Astrocyte (in vitro differentiated cells and primary cell): ENCODE data around the gene DDX46. TPM values are rescaled to one million over a fixed set of nuclear protein-coding genes. Genes with fewer than 3 reads are reported as not detected.

Experiments
- DNase-seq: peaks from one replicate; pipeline ENCODE4 v3.0.0-alpha.2; 2010; ENCODE audit warnings: low read depth
- FAIRE-seq: peaks from 2 replicates; lab custom pipeline; 2011; peaks lifted over from hg19 to GRCh38; lab: Jason Lieb, UNC
- H2AFZ ChIP-seq: 2 replicates; pipeline ENCODE4 v1.6.0; 2012; ENCODE audit warnings: low read depth, low read length, inconsistent platforms
- H3K27ac ChIP-seq: 2 replicates; pipeline ENCODE4 v1.5.1; 2011; ENCODE audit warnings: low read depth, low read length, inconsistent platforms
- H3K27me3 ChIP-seq: 2 replicates; pipeline ENCODE4 v1.6.0; 2011; ENCODE audit warnings: low read length, inconsistent platforms; ENCODE audit not compliant: insufficient read depth
- H3K36me3 ChIP-seq: 2 replicates; pipeline ENCODE4 v1.5.1; 2011; ENCODE audit warnings: low read length, inconsistent platforms; ENCODE audit not compliant: insufficient read depth
- H3K4me1 ChIP-seq: 2 replicates; pipeline ENCODE4 v1.5.1; 2011; ENCODE audit warnings: low read length, inconsistent platforms; ENCODE audit not compliant: insufficient read depth
- H3K4me2 ChIP-seq: 2 replicates; pipeline ENCODE4 v1.6.0; 2012; ENCODE audit warnings: low read length, inconsistent platforms
- H3K4me3 ChIP-seq: 2 replicates; pipeline ENCODE4 v1.5.1; 2011; ENCODE audit warnings: low read depth, mild to moderate bottlenecking, low read length, inconsistent platforms; ENCODE audit not compliant: insufficient read depth
- H3K79me2 ChIP-seq: 2 replicates; pipeline ENCODE4 v1.6.0; 2012; ENCODE audit warnings: mild to moderate bottlenecking, low read length, inconsistent platforms; ENCODE audit not compliant: insufficient read depth
- H3K9ac ChIP-seq: 2 replicates; pipeline ENCODE4 v1.6.0; 2012; ENCODE audit warnings: mild to moderate bottlenecking, low read length, inconsistent platforms
- H3K9me3 ChIP-seq: 2 replicates; pipeline ENCODE4 v1.5.1; 2012; ENCODE audit warnings: low read depth, mild to moderate bottlenecking, low read length, inconsistent platforms; ENCODE audit not compliant: insufficient read depth
- H4K20me1 ChIP-seq: 2 replicates; pipeline ENCODE4 v1.6.0; 2012; ENCODE audit warnings: low read length, inconsistent platforms; ENCODE audit not compliant: insufficient read depth
- H3K27ac Mint-ChIP-seq: one replicate; pipeline ENCODE4 v1.8.0; 2021; ENCODE audit warnings: mild to moderate bottlenecking, mixed read lengths; ENCODE audit not compliant: unreplicated experiment
- H3K27me3 Mint-ChIP-seq: one replicate; pipeline ENCODE4 v1.8.0; 2021; ENCODE audit warnings: low read depth, mixed read lengths; ENCODE audit not compliant: unreplicated experiment
- H3K36me3 Mint-ChIP-seq: one replicate; pipeline ENCODE4 v1.8.0; 2021; ENCODE audit warnings: low read depth, mixed read lengths; ENCODE audit not compliant: unreplicated experiment
- H3K4me1 Mint-ChIP-seq: one replicate; pipeline ENCODE4 v1.8.0; 2021; ENCODE audit warnings: low read depth, mixed read lengths; ENCODE audit not compliant: unreplicated experiment
- H3K4me3 Mint-ChIP-seq: one replicate; pipeline ENCODE4 v1.8.0; 2021; ENCODE audit warnings: mild to moderate bottlenecking, moderate library complexity, mixed read lengths; ENCODE audit not compliant: unreplicated experiment
- H3K9me3 Mint-ChIP-seq: one replicate; pipeline ENCODE4 v1.8.0; 2021; ENCODE audit warnings: mild to moderate bottlenecking, mixed read lengths; ENCODE audit not compliant: unreplicated experiment
- EZH2 ChIP-seq: IDR thresholded peaks from 2 replicates; pipeline ENCODE4 v1.6.1; 2012; ENCODE audit warnings: mild to moderate bottlenecking, low read length, inconsistent platforms; ENCODE audit not compliant: insufficient read depth
- total RNA-seq: library from RNA; stranded (reverse); gene quantifications from 2 replicates; pipeline ENCODE4 v1.2.1, GENCODE V29; 2021
- TF ChIP-seq, protein P1 (sequence below): IDR thresholded peaks from 2 replicates; pipeline ENCODE4 v1.5.1; 2011; ENCODE audit warnings: low read depth, mild to moderate bottlenecking, inconsistent platforms, low read length, moderate library complexity; ENCODE audit not compliant: insufficient read depth

DDX46 gene
- total RNA-seq, 1 donor from 2014 or later = 43.6 TPM

DNA sequence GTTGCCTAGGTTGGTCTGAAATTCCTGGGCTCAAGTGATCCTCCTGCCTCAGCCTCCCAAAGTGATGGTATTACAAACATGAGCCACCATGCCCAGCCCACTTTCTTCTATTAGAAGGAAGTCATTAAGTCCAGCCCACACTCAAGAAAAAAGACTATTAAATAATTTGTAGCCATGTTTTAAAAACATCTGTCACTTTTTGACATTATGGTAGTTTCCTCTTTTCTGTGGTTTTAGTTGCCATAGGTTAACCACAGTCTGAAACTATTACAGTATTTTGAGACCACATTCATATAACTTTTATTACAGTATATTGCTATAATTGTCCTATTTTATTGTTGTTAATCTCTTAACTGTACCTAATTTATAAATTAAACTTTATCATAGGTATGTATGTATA is 55.2 kb downstream of the DDX46 start:
- H3K4me3 ChIP-seq = no peak overlapping the region
- H3K9me3 Mint-ChIP-seq = no peaks in the 10 kb centered on the region
- no peak overlapping the region for H2AFZ ChIP-seq
- no peaks in the 10 kb centered on the region for H3K4me1 Mint-ChIP-seq
- H3K4me1 ChIP-seq = no peaks in the 10 kb centered on the region
- peaks cover 11% of the 10 kb centered on the region for H3K36me3 Mint-ChIP-seq
- H3K27ac Mint-ChIP-seq = no peak overlapping the region
- H4K20me1 ChIP-seq = no peaks in the 10 kb centered on the region
- H3K9me3 ChIP-seq = no peaks in the 10 kb centered on the region
- no peak for TF ChIP-seq EZH2
- TF ChIP-seq, protein P1, sequence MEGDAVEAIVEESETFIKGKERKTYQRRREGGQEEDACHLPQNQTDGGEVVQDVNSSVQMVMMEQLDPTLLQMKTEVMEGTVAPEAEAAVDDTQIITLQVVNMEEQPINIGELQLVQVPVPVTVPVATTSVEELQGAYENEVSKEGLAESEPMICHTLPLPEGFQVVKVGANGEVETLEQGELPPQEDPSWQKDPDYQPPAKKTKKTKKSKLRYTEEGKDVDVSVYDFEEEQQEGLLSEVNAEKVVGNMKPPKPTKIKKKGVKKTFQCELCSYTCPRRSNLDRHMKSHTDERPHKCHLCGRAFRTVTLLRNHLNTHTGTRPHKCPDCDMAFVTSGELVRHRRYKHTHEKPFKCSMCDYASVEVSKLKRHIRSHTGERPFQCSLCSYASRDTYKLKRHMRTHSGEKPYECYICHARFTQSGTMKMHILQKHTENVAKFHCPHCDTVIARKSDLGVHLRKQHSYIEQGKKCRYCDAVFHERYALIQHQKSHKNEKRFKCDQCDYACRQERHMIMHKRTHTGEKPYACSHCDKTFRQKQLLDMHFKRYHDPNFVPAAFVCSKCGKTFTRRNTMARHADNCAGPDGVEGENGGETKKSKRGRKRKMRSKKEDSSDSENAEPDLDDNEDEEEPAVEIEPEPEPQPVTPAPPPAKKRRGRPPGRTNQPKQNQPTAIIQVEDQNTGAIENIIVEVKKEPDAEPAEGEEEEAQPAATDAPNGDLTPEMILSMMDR = no peak
- H3K4me3 Mint-ChIP-seq = no peak overlapping the region
- no peak overlapping the region for H3K27ac ChIP-seq
- no peak overlapping the region for H3K4me2 ChIP-seq
- no peaks in the 10 kb centered on the region for H3K27me3 Mint-ChIP-seq
- FAIRE-seq (no peak), DNase-seq (no peak)
- H3K79me2 ChIP-seq = no peaks in the 10 kb centered on the region
- no peak overlapping the region for H3K9ac ChIP-seq
- H3K27me3 ChIP-seq = no peaks in the 10 kb centered on the region
- peaks cover 30% of the 10 kb centered on the region for H3K36me3 ChIP-seq

DNA sequence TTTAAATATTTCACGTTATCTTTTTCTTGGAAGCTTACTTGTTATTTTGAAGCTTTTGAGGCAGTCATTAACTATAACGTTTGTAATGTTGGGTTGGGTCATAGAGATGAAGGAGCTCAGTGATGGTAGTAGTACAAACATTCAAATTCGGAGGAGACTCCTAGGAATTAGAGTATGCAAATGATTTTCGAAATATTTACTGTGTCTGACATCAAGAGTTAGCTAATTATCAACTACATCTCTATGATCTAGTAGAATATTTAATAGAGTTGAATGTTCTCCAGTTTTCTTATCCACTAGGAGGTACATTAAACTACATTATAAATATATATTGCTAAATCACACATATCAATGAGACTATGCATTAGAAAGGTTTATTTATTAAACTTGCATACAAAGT is 58.4 kb downstream of the DDX46 start:
- Histone ChIP-seq H3K79me2 (no peaks in the 10 kb centered on the region), H3K36me3 (peaks cover 33% of the 10 kb centered on the region), H3K4me3 (no peak overlapping the region), H2AFZ (no peak overlapping the region), H3K27ac (no peak overlapping the region), H3K4me2 (no peak overlapping the region), H3K9me3 (no peaks in the 10 kb centered on the region), H3K27me3 (no peaks in the 10 kb centered on the region), H3K9ac (no peak overlapping the region), H4K20me1 (no peaks in the 10 kb centered on the region), H3K4me1 (no peaks in the 10 kb centered on the region)
- H3K9me3 Mint-ChIP-seq = no peaks in the 10 kb centered on the region
- H3K4me1 Mint-ChIP-seq = no peaks in the 10 kb centered on the region
- peaks cover 7% of the 10 kb centered on the region for H3K36me3 Mint-ChIP-seq
- no peaks in the 10 kb centered on the region for H3K27me3 Mint-ChIP-seq
- FAIRE-seq = no peak
- TF ChIP-seq, protein P1 = no peak
- no peak for TF ChIP-seq EZH2
- no peak for DNase-seq
- no peak overlapping the region for H3K4me3 Mint-ChIP-seq
- no peak overlapping the region for H3K27ac Mint-ChIP-seq

DNA sequence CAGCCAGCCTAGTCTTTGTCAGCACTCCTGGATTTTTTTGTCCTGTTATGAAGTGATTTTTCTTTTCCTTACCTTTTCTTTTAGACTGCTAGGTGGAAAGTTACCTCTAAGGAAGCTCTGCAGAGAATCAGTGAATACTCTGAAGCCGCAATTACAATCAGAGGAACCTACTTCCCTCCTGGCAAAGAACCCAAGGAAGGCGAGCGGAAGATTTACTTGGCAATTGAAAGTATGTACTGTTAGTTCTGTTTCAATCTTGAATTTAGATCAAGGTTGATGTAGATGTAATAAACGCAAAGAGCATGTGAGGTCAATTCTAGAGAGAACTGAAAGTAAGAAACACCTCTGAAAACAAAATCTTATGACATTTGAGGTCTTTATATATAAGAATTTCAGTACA is 60.2 kb downstream of the DDX46 start:
- H3K9me3 Mint-ChIP-seq = no peaks in the 10 kb centered on the region
- no peak overlapping the region for H3K4me2 ChIP-seq
- H3K9me3 ChIP-seq = no peaks in the 10 kb centered on the region
- no peaks in the 10 kb centered on the region for H3K4me1 Mint-ChIP-seq
- no peak overlapping the region for H2AFZ ChIP-seq
- no peak overlapping the region for H3K9ac ChIP-seq
- no peaks in the 10 kb centered on the region for H3K27me3 ChIP-seq
- no peaks in the 10 kb centered on the region for H3K79me2 ChIP-seq
- H3K27ac ChIP-seq = no peak overlapping the region
- H3K27ac Mint-ChIP-seq = no peak overlapping the region
- H3K36me3 Mint-ChIP-seq = peaks cover 5% of the 10 kb centered on the region
- TF ChIP-seq EZH2 = no peak
- TF ChIP-seq, protein P1 = no peak
- H3K4me3 ChIP-seq = no peak overlapping the region
- H3K27me3 Mint-ChIP-seq = no peaks in the 10 kb centered on the region
- FAIRE-seq (no peak), DNase-seq (no peak)
- H3K4me1 ChIP-seq = no peaks in the 10 kb centered on the region
- H3K4me3 Mint-ChIP-seq = no peak overlapping the region
- H3K36me3 ChIP-seq = peaks cover 32% of the 10 kb centered on the region
- H4K20me1 ChIP-seq = no peaks in the 10 kb centered on the region
